Measurements from ENCODE around the gene TBL1XR1. TPM values are rescaled to one million over a fixed set of nuclear protein-coding genes. Genes with fewer than 3 reads are reported as not detected.

TBL1XR1 gene
- total RNA-seq, 1 experiment from 2014 or later: 127 TPM

DNA sequence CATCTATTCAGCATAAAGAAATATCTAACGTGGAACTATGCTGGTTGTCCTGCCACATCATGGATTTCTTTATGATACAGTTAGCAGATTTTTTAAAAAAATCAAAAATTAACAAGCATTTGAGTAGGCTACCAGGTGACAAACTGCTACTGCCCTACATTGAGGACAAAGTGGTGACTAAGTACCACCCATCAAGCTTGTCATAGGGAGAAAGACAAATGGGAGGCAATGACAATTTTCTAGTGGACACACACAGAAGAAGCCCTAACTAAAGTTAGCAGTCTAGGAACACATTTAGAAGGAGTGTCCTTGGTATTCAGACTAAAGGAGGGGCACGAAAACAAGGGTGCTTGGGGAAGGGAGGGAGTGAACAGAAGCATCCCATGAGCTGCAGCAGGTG, 131.2 kb downstream of the TBL1XR1 start:
- CTCF ChIA-PET: interaction anchor here (0.6 kb wide), 1 partner anchor 397 kb away, joined by 4 read pairs; no protein-coding TSS in a partner anchor
- Mint-ChIP-seq H3K4me3 (ENCODE audit: unreplicated experiment) (no peak overlapping the region), H3K27me3 (ENCODE audit: insufficient read depth, unreplicated experiment) (no peaks in the 10 kb centered on the region), H3K36me3 (ENCODE audit: insufficient read depth, unreplicated experiment) (peaks cover 6% of the 10 kb centered on the region), H3K9me3 (ENCODE audit: unreplicated experiment) (no peaks in the 10 kb centered on the region), H3K4me1 (ENCODE audit: low read depth, unreplicated experiment) (peaks cover 11% of the 10 kb centered on the region), H3K27ac (ENCODE audit: unreplicated experiment) (no peak overlapping the region)
- Histone ChIP-seq H3K27me3 (replicated peaks; ENCODE audit: control insufficient read depth, insufficient read depth, low read length) (no peaks in the 10 kb centered on the region), H3K36me3 (ENCODE audit: control insufficient read depth, insufficient read depth, low read length) (no peaks in the 10 kb centered on the region; the same call in 1 of the 2 replicates), H3K4me1 (no peaks in the 10 kb centered on the region), H3K4me3 (ENCODE audit: low read depth, low read length) (no peak overlapping the region), H3K9me3 (no peaks in the 10 kb centered on the region)
- DNase-seq: no peak
- POLR2A ChIA-PET: no interaction called here
- TF ChIP-seq, protein P1, sequence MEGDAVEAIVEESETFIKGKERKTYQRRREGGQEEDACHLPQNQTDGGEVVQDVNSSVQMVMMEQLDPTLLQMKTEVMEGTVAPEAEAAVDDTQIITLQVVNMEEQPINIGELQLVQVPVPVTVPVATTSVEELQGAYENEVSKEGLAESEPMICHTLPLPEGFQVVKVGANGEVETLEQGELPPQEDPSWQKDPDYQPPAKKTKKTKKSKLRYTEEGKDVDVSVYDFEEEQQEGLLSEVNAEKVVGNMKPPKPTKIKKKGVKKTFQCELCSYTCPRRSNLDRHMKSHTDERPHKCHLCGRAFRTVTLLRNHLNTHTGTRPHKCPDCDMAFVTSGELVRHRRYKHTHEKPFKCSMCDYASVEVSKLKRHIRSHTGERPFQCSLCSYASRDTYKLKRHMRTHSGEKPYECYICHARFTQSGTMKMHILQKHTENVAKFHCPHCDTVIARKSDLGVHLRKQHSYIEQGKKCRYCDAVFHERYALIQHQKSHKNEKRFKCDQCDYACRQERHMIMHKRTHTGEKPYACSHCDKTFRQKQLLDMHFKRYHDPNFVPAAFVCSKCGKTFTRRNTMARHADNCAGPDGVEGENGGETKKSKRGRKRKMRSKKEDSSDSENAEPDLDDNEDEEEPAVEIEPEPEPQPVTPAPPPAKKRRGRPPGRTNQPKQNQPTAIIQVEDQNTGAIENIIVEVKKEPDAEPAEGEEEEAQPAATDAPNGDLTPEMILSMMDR (IDR thresholded peaks at IDR 0.05; ENCODE audit: insufficient read depth in 1 of 2, low read depth in 1 of 2, low read length in 1 of 2, severe bottlenecking in 1 of 2, unreplicated experiment in 1 of 2): no peak
- BruUV-seq (replicated peaks): no TSS peak
- intact Hi-C loops (cut with micrococcal nuclease; ENCODE audit: unreplicated experiment): no loop called here

DNA sequence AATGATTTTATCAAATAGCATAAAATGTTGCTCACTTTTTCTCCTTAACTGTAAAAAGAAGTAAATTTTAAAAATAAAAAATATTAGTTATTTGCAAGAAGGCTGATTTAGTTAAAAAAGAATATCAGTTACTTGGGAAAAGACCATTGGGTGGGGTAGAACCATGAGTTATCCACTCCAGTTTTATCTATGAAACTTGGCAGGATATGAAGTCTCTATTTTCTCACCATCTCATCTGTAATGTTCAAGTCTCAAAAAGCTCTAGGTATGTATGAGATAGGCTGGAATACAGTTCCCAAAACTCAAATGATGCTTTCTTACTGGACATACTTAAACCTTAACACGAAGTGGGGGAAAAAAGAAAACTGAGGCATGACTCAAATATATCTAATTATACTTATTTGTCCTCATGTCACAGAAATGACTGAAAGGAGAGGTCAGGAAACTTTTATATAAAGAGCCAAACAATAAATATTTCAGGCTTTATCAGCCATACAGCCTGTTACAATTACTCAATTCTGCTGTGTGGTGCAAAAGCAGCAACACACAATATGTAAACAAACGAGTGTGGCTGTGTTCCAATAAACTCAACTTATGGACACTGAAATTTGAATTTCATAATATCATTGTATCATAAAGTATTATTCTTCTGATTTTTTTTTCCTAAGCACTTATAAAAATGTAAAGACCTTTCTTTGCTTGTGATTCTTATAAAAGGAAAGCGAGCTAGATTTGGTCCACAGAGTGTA, 131.8 kb downstream of the TBL1XR1 start:
- Mint-ChIP-seq H3K4me3 (ENCODE audit: unreplicated experiment) (no peak overlapping the region), H3K4me1 (ENCODE audit: low read depth, unreplicated experiment) (peaks cover 8% of the 10 kb centered on the region), H3K9me3 (ENCODE audit: unreplicated experiment) (no peaks in the 10 kb centered on the region), H3K27ac (ENCODE audit: unreplicated experiment) (no peak overlapping the region), H3K27me3 (ENCODE audit: insufficient read depth, unreplicated experiment) (no peaks in the 10 kb centered on the region), H3K36me3 (ENCODE audit: insufficient read depth, unreplicated experiment) (peaks cover 6% of the 10 kb centered on the region)
- no peak for DNase-seq
- intact Hi-C loops (cut with micrococcal nuclease; ENCODE audit: unreplicated experiment): no loop called here
- ChIA-PET CTCF (no interaction called here), POLR2A (no interaction called here)
- Histone ChIP-seq H3K4me1 (no peaks in the 10 kb centered on the region), H3K9me3 (no peaks in the 10 kb centered on the region), H3K36me3 (ENCODE audit: control insufficient read depth, insufficient read depth, low read length) (no peaks in the 10 kb centered on the region; the same call in 1 of the 2 replicates), H3K4me3 (ENCODE audit: low read depth, low read length) (no peak overlapping the region), H3K27me3 (replicated peaks; ENCODE audit: control insufficient read depth, insufficient read depth, low read length) (no peaks in the 10 kb centered on the region)
- TF ChIP-seq, protein P1 (IDR thresholded peaks at IDR 0.05; ENCODE audit: insufficient read depth in 1 of 2, low read depth in 1 of 2, low read length in 1 of 2, severe bottlenecking in 1 of 2, unreplicated experiment in 1 of 2): no peak
- no TSS peak for BruUV-seq (replicated peaks)

DNA sequence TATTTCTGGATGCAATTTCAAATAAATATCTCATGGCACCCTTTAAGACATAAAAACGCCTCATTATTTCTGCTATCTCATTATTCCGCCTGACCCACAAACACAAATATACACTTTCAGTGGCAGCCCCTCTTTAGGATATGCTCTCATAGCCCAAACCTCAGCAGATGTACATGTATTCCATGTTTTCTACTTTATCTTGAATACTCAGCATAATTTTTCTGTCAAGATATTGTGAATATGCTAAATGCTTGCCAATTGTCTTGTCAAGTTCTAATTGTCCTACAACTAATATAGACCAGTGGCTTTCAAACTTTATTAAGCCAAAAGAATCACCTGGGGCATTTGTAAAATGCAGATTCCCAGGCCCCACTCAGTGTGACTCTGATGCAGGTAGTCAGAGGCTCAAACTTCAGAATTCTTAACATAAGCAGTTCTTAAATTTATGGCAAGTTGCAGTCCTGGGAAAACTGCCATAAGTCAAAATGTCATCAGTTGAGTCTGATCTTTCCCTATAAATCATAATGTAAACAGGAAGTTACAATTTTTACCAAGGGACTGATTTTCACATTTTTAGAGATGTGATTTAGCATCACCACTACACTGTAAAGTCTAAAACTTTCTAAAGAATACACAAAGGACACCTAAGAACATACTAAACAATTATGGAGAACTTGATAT, 135.1 kb downstream of the TBL1XR1 start:
- Histone ChIP-seq H3K9me3 (no peaks in the 10 kb centered on the region), H3K36me3 (ENCODE audit: control insufficient read depth, insufficient read depth, low read length) (no peaks in the 10 kb centered on the region; the same call in 1 of the 2 replicates), H3K4me1 (no peaks in the 10 kb centered on the region), H3K27me3 (replicated peaks; ENCODE audit: control insufficient read depth, insufficient read depth, low read length) (no peaks in the 10 kb centered on the region), H3K4me3 (ENCODE audit: low read depth, low read length) (no peak overlapping the region)
- ChIA-PET CTCF (no interaction called here), POLR2A (no interaction called here)
- peaks cover 8% of the 10 kb centered on the region for H3K4me1 Mint-ChIP-seq (ENCODE audit: low read depth, unreplicated experiment)
- BruUV-seq (replicated peaks): no TSS peak
- no peaks in the 10 kb centered on the region for H3K27me3 Mint-ChIP-seq (ENCODE audit: insufficient read depth, unreplicated experiment)
- intact Hi-C loops (cut with micrococcal nuclease; ENCODE audit: unreplicated experiment): no loop called here
- no peaks in the 10 kb centered on the region for H3K9me3 Mint-ChIP-seq (ENCODE audit: unreplicated experiment)
- DNase-seq: no peak
- TF ChIP-seq, protein P1 (IDR thresholded peaks at IDR 0.05; ENCODE audit: insufficient read depth in 1 of 2, low read depth in 1 of 2, low read length in 1 of 2, severe bottlenecking in 1 of 2, unreplicated experiment in 1 of 2): no peak
- peaks cover 6% of the 10 kb centered on the region for H3K36me3 Mint-ChIP-seq (ENCODE audit: insufficient read depth, unreplicated experiment)
- H3K4me3 Mint-ChIP-seq (ENCODE audit: unreplicated experiment): no peak overlapping the region
- H3K27ac Mint-ChIP-seq (ENCODE audit: unreplicated experiment): no peak overlapping the region
